ENCODE measurements around the gene ZNHIT2.
"Not testable (repeated sequence)": the region's sequence is repeated elsewhere in the genome, so short reads cannot be mapped to it uniquely, and the experiment has no call there.

The ZNHIT2 gene

GRCh38 chr11:65118891-65119669 is 1.6 kb upstream of the ZNHIT2 start:
- no CpG with 5 or more reads among the region's 18 CpGs for WGBS (ENCODE audit: extremely low coverage, insufficient coverage, low lambda C conversion rate)
- Histone ChIP-seq H3K79me1 (ENCODE audit: low read length) (peaks cover 29% of the 10 kb centered on the region), H3K36me3 (ENCODE audit: control insufficient read depth, insufficient read depth, low read length) (peaks cover 14% of the 10 kb centered on the region), H3K79me2 (ENCODE audit: control insufficient read depth, insufficient read depth, low read length) (peaks cover 34% of the 10 kb centered on the region)
- not testable (repeated sequence) for H3K27ac ChIP-seq (ENCODE audit: low read depth, low read length); DNase-seq; H3K4ac ChIP-seq (ENCODE audit: low read depth, low read length); H3K4me2 ChIP-seq (ENCODE audit: low read length); H4K5ac ChIP-seq (ENCODE audit: low read length); H2AK5ac ChIP-seq (ENCODE audit: low read length); H2BK15ac ChIP-seq (replicated peaks; ENCODE audit: low read depth); H3K4me1 ChIP-seq (ENCODE audit: control insufficient read depth, low read depth, low read length); H3K27me3 ChIP-seq (ENCODE audit: insufficient read depth, low read length, poor library complexity); H3K4me3 ChIP-seq (ENCODE audit: low read length); H3K18ac ChIP-seq (ENCODE audit: low read length); H4K8ac ChIP-seq (ENCODE audit: low read depth, low read length); H2BK120ac ChIP-seq (ENCODE audit: low read depth, low read length); H3K9ac ChIP-seq (ENCODE audit: low read length); H2BK5ac ChIP-seq (ENCODE audit: low read length); H3K23ac ChIP-seq (ENCODE audit: low read length); H3K56ac ChIP-seq (ENCODE audit: low read length)

GRCh38 chr11:65118097-65118837 is 766 bp upstream of the ZNHIT2 start:
- no peak overlapping the region for H3K4me2 ChIP-seq (ENCODE audit: low read length)
- H2BK5ac ChIP-seq (ENCODE audit: low read length) = no peak overlapping the region
- H3K4me3 ChIP-seq (ENCODE audit: low read length) = no peak overlapping the region
- peak overlapping the region; percentile 60 for H3K56ac ChIP-seq (ENCODE audit: low read length)
- H3K23ac ChIP-seq (ENCODE audit: low read length) = no peak overlapping the region
- no peak overlapping the region for H2BK120ac ChIP-seq (ENCODE audit: low read depth, low read length)
- H3K79me1 ChIP-seq (ENCODE audit: low read length) = peaks cover 29% of the 10 kb centered on the region
- H4K8ac ChIP-seq (ENCODE audit: low read depth, low read length) = no peak overlapping the region
- H4K5ac ChIP-seq (ENCODE audit: low read length) = no peak overlapping the region
- H3K4me1 ChIP-seq (ENCODE audit: control insufficient read depth, low read depth, low read length) = peaks cover 5% of the 10 kb centered on the region
- H3K27ac ChIP-seq (ENCODE audit: low read depth, low read length) = no peak overlapping the region
- peaks cover 32% of the 10 kb centered on the region for H3K79me2 ChIP-seq (ENCODE audit: control insufficient read depth, insufficient read depth, low read length)
- no peak overlapping the region for H2AK5ac ChIP-seq (ENCODE audit: low read length)
- DNase-seq = no peak
- no peak overlapping the region for H2BK15ac ChIP-seq (replicated peaks; ENCODE audit: low read depth)
- WGBS (ENCODE audit: extremely low coverage, insufficient coverage, low lambda C conversion rate) = no CpG with 5 or more reads among the region's 18 CpGs
- H3K27me3 ChIP-seq (ENCODE audit: insufficient read depth, low read length, poor library complexity) = no peaks in the 10 kb centered on the region
- H3K4ac ChIP-seq (ENCODE audit: low read depth, low read length) = no peak overlapping the region
- peaks cover 14% of the 10 kb centered on the region for H3K36me3 ChIP-seq (ENCODE audit: control insufficient read depth, insufficient read depth, low read length)
- H3K9ac ChIP-seq (ENCODE audit: low read length) = no peak overlapping the region
- no peak overlapping the region for H3K18ac ChIP-seq (ENCODE audit: low read length)

GRCh38 chr11:65116370-65117205 is 913 bp downstream of the ZNHIT2 start:
- Histone ChIP-seq H3K27ac (ENCODE audit: low read depth, low read length) (peak overlapping the region; percentile 71), H3K23ac (ENCODE audit: low read length) (peak overlapping the region; percentile 80), H3K4ac (ENCODE audit: low read depth, low read length) (peak overlapping the region; percentile 61), H2AK5ac (ENCODE audit: low read length) (peak overlapping the region; percentile 58), H3K18ac (ENCODE audit: low read length) (no peak overlapping the region), H3K79me1 (ENCODE audit: low read length) (peaks cover 25% of the 10 kb centered on the region), H3K9ac (ENCODE audit: low read length) (peak overlapping the region; percentile 93), H2BK5ac (ENCODE audit: low read length) (no peak overlapping the region), H2BK120ac (ENCODE audit: low read depth, low read length) (no peak overlapping the region), H3K36me3 (ENCODE audit: control insufficient read depth, insufficient read depth, low read length) (peaks cover 14% of the 10 kb centered on the region), H4K5ac (ENCODE audit: low read length) (no peak overlapping the region), H3K79me2 (ENCODE audit: control insufficient read depth, insufficient read depth, low read length) (peaks cover 22% of the 10 kb centered on the region), H2BK15ac (replicated peaks; ENCODE audit: low read depth) (no peak overlapping the region), H3K56ac (ENCODE audit: low read length) (peak overlapping the region; percentile 99), H4K8ac (ENCODE audit: low read depth, low read length) (no peak overlapping the region), H3K4me1 (ENCODE audit: control insufficient read depth, low read depth, low read length) (peaks cover 3% of the 10 kb centered on the region), H3K27me3 (ENCODE audit: insufficient read depth, low read length, poor library complexity) (no peaks in the 10 kb centered on the region), H3K4me3 (ENCODE audit: low read length) (peak overlapping the region; percentile 95), H3K4me2 (ENCODE audit: low read length) (peak overlapping the region; percentile 95)
- peak; percentile 52 for DNase-seq
- no CpG with 5 or more reads among the region's 68 CpGs for WGBS (ENCODE audit: extremely low coverage, insufficient coverage, low lambda C conversion rate)

- Histone ChIP-seq H3K4me2 (ENCODE audit: low read length) (no peak overlapping the region), H3K23ac (ENCODE audit: low read length) (no peak overlapping the region), H2BK120ac (ENCODE audit: low read depth, low read length) (no peak overlapping the region), H3K9ac (ENCODE audit: low read length) (no peak overlapping the region), H3K18ac (ENCODE audit: low read length) (no peak overlapping the region), H3K79me2 (ENCODE audit: control insufficient read depth, insufficient read depth, low read length) (peaks cover 12% of the 10 kb centered on the region), H3K79me1 (ENCODE audit: low read length) (peaks cover 16% of the 10 kb centered on the region), H3K4me3 (ENCODE audit: low read length) (no peak overlapping the region), H3K56ac (ENCODE audit: low read length) (no peak overlapping the region), H2BK5ac (ENCODE audit: low read length) (no peak overlapping the region), H4K5ac (ENCODE audit: low read length) (no peak overlapping the region), H4K8ac (ENCODE audit: low read depth, low read length) (no peak overlapping the region), H3K4ac (ENCODE audit: low read depth, low read length) (no peak overlapping the region), H3K27ac (ENCODE audit: low read depth, low read length) (no peak overlapping the region), H2AK5ac (ENCODE audit: low read length) (no peak overlapping the region), H3K36me3 (ENCODE audit: control insufficient read depth, insufficient read depth, low read length) (peaks cover 10% of the 10 kb centered on the region), H2BK15ac (replicated peaks; ENCODE audit: low read depth) (no peak overlapping the region), H3K4me1 (ENCODE audit: control insufficient read depth, low read depth, low read length) (peaks cover 3% of the 10 kb centered on the region), H3K27me3 (ENCODE audit: insufficient read depth, low read length, poor library complexity) (no peaks in the 10 kb centered on the region)
- DNase-seq = no peak
- no CpG with 5 or more reads among the region's 21 CpGs for WGBS (ENCODE audit: extremely low coverage, insufficient coverage, low lambda C conversion rate)
These were observed 2.0 kb downstream of the ZNHIT2 start for GRCh38 chr11:65115361-65116082.

- no peak for DNase-seq
- Histone ChIP-seq H3K4ac (ENCODE audit: low read depth, low read length) (no peak overlapping the region), H3K4me3 (ENCODE audit: low read length) (no peak overlapping the region), H3K23ac (ENCODE audit: low read length) (no peak overlapping the region), H4K5ac (ENCODE audit: low read length) (no peak overlapping the region), H3K9ac (ENCODE audit: low read length) (no peak overlapping the region), H3K79me2 (ENCODE audit: control insufficient read depth, insufficient read depth, low read length) (peaks cover 6% of the 10 kb centered on the region), H2BK5ac (ENCODE audit: low read length) (no peak overlapping the region), H2BK120ac (ENCODE audit: low read depth, low read length) (no peak overlapping the region), H3K4me1 (ENCODE audit: control insufficient read depth, low read depth, low read length) (peaks cover 3% of the 10 kb centered on the region), H3K56ac (ENCODE audit: low read length) (no peak overlapping the region), H3K79me1 (ENCODE audit: low read length) (peaks cover 8% of the 10 kb centered on the region), H2AK5ac (ENCODE audit: low read length) (no peak overlapping the region), H3K36me3 (ENCODE audit: control insufficient read depth, insufficient read depth, low read length) (peaks cover 2% of the 10 kb centered on the region), H3K18ac (ENCODE audit: low read length) (no peak overlapping the region), H3K27ac (ENCODE audit: low read depth, low read length) (no peak overlapping the region), H3K4me2 (ENCODE audit: low read length) (no peak overlapping the region), H4K8ac (ENCODE audit: low read depth, low read length) (no peak overlapping the region), H3K27me3 (ENCODE audit: insufficient read depth, low read length, poor library complexity) (no peaks in the 10 kb centered on the region), H2BK15ac (replicated peaks; ENCODE audit: low read depth) (no peak overlapping the region)
- WGBS (ENCODE audit: extremely low coverage, insufficient coverage, low lambda C conversion rate) = no CpG with 5 or more reads among the region's 11 CpGs
These were observed 2.8 kb downstream of the ZNHIT2 start for GRCh38 chr11:65114538-65115171.

Data from mesendoderm (in vitro differentiated cells).